GM19372 (cell line): ENCODE data around the gene RSPRY1.

Source experiments
- ATAC-seq: cut with Tn5 transposase; IDR thresholded peaks from one replicate; pipeline ENCODE4 v1.9.1; 2021; ENCODE audit warnings: mild to moderate bottlenecking, low read depth, moderate library complexity; ENCODE audit not compliant: unreplicated experiment

Gene RSPRY1

DNA sequence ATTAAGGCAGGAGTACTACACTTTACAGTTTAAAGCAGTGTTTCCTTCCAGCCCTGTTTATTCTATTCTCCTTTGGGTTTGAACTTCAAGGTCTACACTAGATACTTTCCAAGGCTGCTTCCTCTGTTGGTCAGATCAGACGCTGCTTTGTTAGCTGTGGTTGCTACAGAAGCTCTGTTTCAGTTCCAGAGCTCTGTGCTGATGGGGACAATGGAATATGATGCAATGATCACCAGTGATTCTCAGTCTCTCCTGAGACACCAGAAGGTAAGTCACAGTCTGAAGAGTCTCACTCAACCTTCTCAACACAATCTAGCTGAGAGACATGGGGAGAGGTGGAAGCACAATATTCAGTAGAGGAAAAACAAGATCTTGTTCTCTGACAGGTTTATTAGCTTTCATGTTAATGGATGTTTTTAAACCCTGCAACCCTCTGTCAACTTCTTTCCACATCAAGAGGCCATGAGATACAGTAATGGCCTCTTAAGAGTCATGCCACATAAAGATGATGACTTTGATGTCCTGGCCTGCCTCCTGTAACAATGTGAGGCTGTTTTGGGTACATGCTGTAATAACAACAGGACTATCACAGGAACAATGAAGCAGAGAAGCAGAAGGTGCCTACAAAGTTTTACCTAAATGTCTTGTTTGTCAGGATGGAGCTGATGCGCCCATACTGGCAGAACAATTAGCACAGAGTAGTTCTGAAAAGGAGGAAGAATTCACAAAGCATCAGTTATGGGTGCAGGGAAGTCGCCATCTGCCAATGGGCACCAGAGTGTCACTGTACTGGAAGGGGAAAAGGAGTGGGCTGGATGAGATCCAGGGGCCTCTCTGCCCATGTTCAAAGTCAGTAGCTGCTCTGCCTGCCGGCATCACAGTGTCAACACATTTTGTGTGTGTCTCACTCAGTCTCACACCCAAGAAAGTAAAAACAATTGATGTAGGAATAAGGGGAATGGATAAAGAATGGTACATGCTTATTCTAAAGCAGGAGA, 33.7 kb upstream of the RSPRY1 start:
- ATAC-seq = no peak

DNA sequence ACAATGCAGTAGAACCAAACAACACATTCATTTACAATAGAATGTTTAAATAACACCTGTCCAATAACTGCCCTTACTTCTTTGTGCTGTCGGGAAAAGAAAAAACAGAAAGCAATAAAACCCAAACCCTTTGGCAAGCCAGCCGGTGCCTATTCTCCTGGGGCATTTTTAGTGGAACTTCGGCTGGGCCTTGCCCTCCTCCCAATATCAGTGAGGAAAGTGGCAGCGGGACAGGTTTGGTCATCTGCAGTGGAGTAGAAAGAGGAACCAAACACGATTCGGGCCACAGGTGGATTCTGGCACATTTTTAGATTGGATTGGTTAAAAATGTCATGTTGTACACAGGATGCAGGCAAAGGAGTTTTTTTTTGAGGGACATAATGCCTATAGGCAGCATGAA, 32.3 kb upstream of the RSPRY1 start:
- ATAC-seq = no peak

DNA sequence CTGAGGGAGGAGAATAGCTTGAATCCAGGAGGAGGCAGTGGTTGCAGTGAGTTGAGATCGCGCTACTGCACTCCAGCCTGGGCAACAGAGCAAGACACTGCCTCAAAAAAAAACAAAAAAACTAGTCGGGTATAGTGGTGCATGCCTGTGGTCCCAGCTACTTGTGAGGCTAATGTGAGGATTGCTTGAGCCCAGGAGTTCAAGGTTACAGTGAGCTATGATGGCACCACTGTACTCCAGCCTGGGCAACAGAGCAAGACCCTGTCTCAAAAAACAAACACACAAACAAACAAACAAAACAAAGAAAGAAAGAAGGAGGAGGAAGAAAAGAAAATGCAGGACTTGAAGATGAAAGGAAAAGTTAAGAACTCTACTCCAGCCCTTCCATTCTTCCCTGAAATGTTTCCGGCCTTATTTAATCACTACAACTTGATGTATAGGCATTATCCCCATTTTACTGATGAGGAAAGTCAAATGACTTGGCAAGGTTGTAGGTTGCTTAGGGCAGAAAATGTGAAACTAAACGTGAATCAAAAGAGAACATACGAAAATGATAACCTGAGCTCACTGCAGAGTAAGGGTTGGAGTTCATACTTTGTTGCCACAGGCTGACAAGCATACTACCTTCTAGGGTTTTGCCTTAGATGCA, 30.3 kb upstream of the RSPRY1 start:
- ATAC-seq = no peak

DNA sequence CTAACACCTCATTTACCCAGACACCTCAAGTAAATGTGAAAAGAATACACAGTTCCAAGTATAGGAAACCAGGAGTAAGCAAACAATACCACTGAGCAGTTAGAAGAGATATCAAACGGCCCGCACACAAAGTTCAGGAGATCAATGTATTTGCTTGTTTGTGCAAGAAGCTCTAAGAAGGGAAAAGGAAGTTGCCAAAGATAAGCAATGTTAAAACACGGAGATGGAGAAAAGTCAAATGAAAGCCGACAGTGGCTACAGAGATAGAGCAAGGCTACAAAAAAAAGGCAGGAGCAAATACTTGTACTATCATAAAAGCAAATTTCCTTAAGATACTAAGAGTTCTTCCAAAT, 29.8 kb upstream of the RSPRY1 start:
- ATAC-seq = no peak

DNA sequence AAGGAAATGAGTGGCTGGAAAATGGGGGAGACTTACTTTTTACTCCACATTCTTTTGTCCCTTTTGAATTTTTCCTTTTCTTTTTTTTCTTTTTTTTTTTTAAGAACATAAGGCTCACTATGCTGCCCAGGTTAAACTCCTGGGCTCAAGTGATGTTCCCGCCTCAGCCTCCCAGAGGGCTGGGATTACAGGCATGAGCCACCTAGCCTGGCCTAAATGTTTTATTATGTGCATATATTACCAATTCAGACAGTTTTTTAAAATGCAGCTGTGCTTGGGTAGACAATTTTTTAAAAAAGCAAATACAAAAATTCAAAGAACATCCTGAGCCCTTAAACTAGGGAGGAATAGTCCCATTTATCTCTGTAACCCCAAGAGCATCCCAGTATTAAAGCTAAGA, 28.6 kb upstream of the RSPRY1 start:
- ATAC-seq = no peak

DNA sequence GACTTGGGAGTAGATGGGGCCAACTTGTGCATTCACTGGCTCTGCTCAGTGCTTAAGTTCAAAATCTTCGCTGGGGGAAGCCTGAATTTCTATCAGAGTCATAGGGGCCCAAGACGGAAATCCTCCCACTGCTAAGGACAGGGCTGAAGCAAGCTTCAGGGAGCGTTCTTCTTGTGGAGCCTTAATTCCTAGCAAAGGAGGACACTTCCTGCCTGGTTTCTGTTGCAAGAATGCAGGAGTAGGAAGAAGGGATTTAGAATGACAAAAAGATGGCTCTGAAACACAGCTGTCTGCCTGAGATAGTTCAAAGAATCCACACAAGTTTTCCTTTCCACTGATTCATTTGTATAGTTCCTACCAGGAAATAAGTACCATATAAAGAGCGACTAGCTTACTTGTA, 26.7 kb upstream of the RSPRY1 start:
- no peak for ATAC-seq

DNA sequence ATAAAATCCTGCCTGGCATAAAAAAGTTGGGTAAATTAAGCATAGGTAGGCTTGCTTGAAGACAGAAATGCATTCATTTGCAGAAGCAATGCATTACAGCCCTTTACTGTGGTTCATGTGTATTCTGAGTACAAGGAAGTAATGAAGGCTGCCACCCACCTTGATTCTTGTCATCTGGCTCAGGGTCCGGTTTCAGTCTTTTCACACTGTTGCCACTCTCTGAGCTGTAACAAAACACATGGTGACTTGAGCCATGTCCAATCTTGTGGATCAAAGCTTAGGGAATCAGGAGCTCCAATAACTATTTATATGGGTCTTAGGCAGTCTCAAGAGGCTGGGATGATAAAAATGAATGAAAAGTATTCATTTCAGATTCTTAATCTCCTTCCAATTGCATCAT, 22.3 kb upstream of the RSPRY1 start:
- ATAC-seq = no peak

DNA sequence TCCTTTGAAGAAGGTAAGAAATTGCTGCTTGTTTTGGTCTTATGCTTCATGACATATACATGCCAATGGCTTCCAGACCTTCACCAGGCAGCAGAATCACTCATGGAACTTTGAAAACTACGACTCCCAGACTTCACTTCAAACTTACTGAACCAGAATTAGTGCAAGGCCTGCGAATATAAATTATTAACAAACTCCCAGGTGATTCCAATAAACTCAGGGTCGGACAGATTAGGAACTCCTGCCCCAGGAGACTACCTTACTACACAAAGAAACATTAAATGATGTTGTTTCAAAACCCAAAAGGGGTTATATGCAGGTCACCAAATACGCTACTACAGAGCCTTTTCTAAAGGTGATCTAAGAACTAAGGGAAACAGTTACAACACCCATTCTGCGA, 20.6 kb upstream of the RSPRY1 start:
- no peak for ATAC-seq

DNA sequence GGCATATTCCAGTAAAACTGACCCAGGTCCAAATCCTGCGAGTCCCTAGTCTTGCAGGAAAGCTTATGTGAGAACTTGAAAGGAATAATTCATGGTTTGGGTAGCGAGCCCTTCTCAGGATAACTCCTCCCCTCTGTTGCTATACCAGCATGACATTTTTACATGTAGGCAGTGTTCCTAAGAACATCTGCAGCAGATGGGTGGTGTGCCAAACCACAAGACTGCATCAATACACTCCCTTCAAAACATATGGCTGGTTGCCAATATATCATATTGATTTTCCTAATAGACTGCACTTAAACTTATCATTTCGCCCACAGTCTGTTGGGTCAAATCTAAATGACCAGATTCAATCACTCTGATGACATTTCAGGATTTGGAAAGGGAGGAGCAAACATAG, 20.2 kb upstream of the RSPRY1 start:
- ATAC-seq = no peak

DNA sequence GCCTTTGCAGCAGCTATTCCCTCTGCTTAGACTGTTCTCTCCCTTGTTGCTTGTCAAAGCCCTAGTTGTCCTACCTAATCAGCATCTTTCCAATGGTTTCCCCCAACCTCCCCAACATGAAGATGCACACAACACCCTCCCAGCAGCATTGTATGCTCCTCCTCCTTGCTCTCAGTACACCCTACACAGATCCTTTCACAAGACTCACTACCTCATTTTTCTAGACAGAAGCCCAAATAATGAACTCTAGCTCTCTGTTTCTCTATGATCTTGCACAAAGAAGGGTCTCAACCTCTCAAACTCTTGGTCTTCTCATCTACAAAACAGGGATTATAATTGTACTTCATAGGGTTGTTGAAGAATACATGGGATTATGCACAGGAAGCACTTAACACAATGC, 19.7 kb upstream of the RSPRY1 start:
- no peak for ATAC-seq

DNA sequence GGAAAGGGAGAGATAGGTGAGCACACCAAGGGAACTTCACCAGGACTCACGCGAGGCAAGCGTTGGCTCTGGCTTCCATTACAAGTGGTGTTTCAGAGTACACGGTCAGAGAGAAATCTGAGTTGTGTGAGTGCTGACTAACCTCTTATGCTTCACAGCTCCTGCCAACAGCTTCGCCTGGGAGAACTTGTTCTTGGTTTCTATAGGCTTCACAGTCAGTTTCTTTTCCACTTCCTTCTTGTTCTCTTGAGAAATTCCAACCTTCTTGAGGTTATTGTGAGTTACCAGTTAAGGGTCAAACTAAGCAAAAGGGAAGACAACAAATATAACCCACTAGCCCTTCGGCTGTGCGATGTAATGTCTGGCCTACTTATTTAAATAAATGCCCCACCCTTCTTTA, 19.2 kb upstream of the RSPRY1 start:
- ATAC-seq = no peak

DNA sequence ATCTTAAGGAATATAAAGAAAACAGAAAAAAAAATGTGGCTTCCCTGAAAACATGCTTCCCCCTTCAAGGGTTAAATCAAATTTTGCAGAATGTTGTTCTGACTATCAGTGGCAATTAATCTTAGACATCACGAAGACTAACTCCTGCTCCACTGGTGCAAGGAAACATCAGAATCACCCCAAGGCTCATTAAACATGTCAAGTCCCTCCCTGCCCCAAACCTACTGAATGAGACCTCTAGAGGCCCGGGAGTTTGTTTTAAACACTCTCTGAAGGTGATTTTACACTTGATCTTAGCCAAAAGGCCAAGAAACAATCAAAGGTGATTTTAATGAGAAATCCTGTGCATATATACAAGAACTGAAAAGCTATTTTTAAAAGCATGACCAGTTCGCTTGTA, 18.6 kb upstream of the RSPRY1 start:
- no peak for ATAC-seq

DNA sequence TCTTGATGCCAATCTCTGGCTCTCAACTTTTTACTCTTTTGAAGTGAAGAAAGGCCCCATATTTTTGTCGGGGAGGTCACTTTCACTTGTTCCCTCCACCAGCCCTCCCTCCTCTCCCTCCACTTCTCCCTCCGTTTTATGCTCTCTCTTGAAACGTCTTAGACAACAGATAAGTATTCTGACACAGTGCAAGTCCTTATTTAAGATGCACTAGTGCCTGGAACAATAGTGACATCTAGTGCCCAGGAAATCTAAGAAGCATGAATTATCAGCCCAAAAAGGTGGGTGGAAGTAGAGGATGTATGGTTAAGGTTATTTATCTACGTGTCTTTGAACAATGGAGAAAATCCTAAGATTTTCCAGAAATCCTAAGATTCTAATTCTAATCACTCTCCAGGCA, 18.2 kb upstream of the RSPRY1 start:
- no peak for ATAC-seq

DNA sequence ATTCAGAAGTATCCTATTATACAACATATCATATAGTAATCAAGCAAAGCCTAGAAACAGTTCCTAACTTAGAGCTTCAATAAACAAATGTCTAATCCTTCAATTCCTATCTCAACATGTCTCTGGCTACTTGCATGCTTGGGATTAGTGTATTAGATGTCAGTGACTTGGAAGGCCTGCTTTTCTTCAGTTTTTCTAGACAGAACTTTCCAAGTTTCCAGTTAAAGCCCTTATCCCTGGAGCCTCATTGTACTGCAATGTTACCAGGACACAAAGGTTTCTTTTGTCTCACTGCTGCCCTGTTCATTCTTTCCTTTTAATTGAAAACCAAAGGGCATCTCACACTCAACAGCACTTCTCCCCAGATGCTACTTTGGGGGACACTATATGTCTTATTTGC, 16.8 kb upstream of the RSPRY1 start:
- ATAC-seq = no peak

DNA sequence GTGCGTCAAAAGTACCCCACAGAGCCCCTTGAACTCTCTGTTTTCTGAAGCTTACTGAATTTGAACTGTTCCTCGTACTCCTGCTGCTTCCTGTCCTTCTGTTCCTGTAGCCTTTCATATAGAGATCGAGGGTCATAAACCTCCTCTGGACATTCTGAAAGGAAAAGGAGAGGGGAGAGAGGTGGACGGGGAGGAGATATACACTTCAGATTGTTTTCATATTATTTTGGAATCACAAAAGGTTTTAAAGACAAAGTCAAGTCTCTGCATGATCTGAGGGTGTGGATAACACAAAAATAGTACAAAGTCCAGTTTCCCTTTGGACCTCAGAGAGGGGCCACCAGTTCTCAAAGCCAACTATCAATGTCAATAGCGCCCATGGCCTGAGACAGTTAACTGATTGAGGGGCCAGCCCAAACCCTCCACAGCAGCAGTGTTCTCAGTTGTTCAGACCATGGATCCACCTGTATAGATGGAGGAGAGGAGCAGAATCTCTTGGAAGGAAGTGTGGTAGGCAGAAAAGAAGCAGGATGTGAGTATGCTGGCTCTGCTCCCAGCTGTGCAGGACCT, 13.3 kb upstream of the RSPRY1 start:
- ATAC-seq = no peak

DNA sequence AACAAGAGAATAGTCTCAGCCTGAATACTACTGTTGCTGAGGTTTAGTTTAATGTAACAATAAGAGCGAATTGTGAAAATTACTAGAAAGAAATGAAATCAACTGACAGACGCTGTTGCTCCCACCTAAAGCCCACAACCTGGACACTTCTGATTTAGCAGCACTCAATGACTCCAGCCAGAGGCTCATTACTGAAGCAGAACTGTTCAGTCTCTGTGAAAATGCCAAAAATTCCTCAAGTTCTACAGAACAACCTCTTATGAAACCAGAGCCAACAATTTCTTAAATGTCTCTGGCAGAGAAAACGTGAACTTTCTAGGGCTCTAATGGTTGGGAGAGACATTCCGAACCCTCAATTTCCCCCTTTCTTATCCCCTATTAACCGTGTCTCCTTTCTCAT, 10.2 kb upstream of the RSPRY1 start:
- no peak for ATAC-seq

DNA sequence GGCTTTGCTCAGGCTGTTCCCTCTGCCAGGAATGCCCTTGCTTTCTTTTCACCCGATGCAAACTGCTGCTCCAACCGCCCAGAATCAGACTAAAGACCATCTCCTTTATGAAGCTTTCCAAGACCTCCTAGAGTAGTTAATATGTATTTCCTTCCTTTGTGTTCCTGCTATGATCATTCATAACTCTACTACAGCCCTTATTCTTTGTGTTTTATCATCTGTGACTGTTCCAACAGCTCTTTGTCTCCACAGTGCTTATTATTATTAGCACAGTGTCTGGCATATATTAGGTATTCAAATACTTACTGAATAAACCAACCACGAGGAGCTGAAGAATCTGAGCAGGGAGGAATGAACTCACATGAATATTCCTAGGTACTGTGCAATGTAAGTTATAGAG, 7.9 kb upstream of the RSPRY1 start:
- no peak for ATAC-seq

DNA sequence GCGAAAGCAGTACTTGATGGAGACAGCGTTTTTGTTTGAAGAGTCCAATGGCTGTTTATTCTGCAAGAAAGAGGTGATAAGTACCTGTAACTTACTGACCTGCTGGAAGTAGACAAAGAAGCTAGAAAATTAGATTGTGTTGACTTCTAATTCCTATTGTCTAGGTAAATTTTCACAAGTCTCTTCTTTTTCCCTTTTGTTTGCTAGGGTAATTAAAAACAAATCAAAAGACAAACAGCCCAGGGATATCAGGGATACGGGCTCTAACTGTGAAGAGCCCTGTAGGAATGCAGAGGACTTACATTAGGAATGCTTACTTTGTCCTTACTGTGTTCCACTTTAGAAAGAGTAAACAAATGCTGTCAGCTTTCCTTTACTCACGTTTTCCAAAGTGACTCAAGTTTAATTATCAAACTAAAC, 7.3 kb upstream of the RSPRY1 start:
- ATAC-seq = no peak

DNA sequence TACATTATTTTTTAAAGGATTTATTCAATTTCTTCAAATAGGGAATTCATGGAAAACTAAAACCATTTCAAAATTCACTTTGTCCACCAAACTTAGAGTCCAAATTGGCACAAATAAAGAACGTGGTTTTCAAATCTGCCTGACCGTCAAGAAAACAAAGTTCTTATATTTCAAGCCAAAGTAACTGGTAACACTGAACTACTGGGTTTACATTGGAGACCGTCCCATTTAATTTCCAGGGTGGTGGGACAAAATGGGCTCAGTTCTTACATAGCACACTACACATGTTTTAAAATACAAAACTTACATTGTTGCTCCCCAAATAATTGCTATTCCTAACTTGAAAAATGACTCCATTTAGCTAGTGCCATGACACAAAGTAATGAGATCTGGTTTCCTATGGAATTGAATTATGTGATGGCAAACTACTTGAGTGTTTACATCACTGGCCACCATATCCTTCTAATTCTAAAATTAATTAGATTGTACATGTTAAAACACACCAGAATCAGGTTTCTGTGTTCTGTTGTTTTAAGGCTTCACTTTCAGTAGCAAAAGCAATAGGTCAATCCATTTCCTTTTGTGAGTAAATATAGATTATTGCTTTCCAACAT, 6.8 kb upstream of the RSPRY1 start:
- no peak for ATAC-seq

DNA sequence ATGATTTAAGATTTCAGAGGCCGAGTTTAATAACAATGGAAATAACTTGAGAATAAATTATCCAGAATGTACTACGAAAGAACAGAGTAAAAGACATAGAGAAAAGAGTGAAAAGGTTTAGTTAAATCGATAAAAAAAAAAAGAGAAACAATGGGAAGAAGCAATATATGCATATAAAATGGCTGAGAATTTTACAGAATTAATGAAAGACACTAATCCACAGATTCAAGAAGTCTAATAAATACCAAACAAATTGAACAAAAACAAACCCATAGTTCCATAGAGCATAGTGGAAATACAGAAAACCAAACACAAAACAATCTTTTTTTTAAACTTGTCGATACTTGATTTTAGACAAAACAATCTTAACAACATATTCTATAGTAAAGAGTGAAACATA, 2.0 kb upstream of the RSPRY1 start:
- no peak for ATAC-seq

DNA sequence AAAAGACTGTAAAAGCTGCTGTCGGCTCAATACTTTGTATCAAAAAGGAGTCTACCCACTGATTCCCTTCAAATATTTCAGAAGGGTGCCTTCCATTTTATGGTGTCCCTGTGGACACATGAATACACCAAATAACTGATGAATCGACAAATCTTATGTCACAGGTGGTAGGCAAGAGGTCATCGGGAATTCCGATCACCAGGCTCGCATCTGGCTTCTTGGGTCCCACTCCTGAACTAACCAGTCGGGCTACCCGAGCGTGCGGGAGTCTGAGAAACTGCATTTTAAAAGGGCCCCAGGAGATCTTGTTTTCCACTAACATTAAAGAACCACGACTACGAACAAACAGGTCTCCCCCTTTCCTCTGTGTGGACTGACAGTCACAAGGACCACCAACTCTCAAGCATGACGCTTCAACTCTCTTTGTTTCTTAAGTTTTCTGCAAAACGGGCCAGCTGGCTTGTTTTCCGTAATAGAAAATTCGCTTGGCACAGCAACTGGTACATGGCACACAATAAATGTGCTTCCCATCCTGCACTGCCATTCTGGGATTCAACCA, 1.2 kb upstream of the RSPRY1 start:
- no peak for ATAC-seq
